DND-41 (cell line): ENCODE measurements around the gene KIFC3.

Experiments
- CTCF ChIP-seq: IDR thresholded peaks from 2 replicates; pipeline ENCODE4 v1.5.1; 2012; ENCODE audit warnings: borderline replicate concordance, low read length, moderate library complexity, mild to moderate bottlenecking; ENCODE audit not compliant: poor library complexity, severe bottlenecking; ENCODE audit errors: extremely low read depth
- EZH2 ChIP-seq: IDR thresholded peaks from 3 replicates; pipeline ENCODE4 v1.6.1; 2012; ENCODE audit warnings: borderline replicate concordance, low read depth, mild to moderate bottlenecking, moderate library complexity, low read length, inconsistent platforms; ENCODE audit not compliant: severe bottlenecking

- no peak for TF ChIP-seq EZH2
- TF ChIP-seq CTCF, result no peak
Measured at GRCh38 chr16:57840833-57841232, 38.5 kb upstream of the KIFC3 start.
